A673 (cell line): ENCODE results near the gene SUMO3.

Experiments used
- EZH2 ChIP-seq: fragments of 200-600 bp; sonication (generic); IDR thresholded peaks from 2 replicates; pipeline ENCODE4 v1.6.1; 2017; ENCODE audit warnings: borderline replicate concordance, low read depth, mild to moderate bottlenecking, mixed read lengths, antibody characterized with exemption, low read length; ENCODE audit not compliant: poor library complexity, severe bottlenecking
- TF ChIP-seq, protein P1 (sequence below): fragments of 300-800, 200-600 bp; sonication (generic); conservative IDR thresholded peaks from 2 replicates; pipeline ENCODE4 v1.5.1; 2017; ENCODE audit warnings: low read depth, mild to moderate bottlenecking, antibody characterized with exemption, low read length, moderate library complexity, mixed read lengths

DNA sequence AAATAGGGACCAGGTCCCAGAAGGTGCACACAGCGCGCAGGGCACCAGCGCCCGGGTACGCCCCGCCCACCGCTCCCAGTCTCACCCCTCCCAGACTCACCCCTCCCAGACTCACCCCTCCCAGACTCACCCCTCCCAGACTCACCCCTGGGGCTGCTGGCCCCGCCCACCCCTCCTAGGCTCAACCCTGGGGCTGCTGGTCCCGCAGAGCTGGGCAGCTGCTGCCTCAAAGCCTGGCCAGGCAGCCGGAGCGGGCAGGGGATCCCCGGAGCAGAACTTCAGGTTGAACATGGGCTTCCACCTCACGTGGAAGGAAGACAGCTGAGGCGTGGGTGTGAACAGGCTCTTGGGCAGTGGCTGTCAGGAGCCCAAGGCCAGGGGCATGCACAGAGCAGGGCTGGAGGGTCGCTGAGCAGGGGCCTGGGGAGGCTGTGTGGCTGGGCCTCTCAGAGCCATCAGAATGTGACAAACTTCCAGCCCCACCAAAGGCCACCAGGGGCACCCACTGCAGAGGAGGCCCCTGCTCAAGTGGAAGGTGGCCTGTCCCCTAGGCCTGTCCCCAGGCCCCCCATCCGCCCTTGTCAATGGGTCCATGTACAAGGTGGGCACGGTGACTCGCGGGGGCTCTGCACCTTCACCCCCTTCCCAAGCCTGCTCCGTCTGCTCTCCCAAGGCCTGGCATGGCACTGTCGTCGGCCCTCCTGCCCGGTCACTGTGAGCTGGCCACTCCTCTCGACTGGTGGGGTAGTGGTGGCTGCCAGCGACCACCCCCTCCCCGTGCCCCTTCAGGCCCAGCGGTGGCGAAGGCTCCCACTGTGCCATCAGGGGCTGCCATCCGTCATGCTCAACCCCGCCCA is 20.4 kb upstream of the SUMO3 start:
- TF ChIP-seq, protein P1, sequence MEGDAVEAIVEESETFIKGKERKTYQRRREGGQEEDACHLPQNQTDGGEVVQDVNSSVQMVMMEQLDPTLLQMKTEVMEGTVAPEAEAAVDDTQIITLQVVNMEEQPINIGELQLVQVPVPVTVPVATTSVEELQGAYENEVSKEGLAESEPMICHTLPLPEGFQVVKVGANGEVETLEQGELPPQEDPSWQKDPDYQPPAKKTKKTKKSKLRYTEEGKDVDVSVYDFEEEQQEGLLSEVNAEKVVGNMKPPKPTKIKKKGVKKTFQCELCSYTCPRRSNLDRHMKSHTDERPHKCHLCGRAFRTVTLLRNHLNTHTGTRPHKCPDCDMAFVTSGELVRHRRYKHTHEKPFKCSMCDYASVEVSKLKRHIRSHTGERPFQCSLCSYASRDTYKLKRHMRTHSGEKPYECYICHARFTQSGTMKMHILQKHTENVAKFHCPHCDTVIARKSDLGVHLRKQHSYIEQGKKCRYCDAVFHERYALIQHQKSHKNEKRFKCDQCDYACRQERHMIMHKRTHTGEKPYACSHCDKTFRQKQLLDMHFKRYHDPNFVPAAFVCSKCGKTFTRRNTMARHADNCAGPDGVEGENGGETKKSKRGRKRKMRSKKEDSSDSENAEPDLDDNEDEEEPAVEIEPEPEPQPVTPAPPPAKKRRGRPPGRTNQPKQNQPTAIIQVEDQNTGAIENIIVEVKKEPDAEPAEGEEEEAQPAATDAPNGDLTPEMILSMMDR = no peak
- TF ChIP-seq EZH2 = no peak
